Natural killer cell treated with Interleukin-12 subunit alpha and Interleukin-12 subunit beta and Interleukin-15 and Interleukin-18, amount 100 ng/mL, for 72 hours (primary cell): ENCODE results near the gene RPE. TPM values are rescaled to one million over a fixed set of nuclear protein-coding genes. Genes with fewer than 3 reads are reported as not detected.

Experiments used
- ATAC-seq, 2 donors: fragments of 150-1000 bp; cut with Tn5 transposase in 1 of 2; sonication (Bioruptor Pico), chemical (Tn5 transposase) in 1 of 2; 2 replicates each; pipeline ENCODE4 v1.10.0; 2021
- DNase-seq: peaks from one replicate; pipeline ENCODE4 v3.0.0; 2022; ENCODE audit warnings: low spot score
- H3K27ac Mint-ChIP-seq, 2 donors: 1 replicate in 1 of 2; 2 replicates in 1 of 2; pipeline ENCODE4 v1.8.0; 2022; ENCODE audit warnings: mixed read lengths in 2 of 2, mild to moderate bottlenecking in 1 of 2, moderate library complexity in 1 of 2
- H3K27me3 Mint-ChIP-seq, 2 donors: 1 replicate in 1 of 2; 2 replicates in 1 of 2; pipeline ENCODE4 v1.8.0; 2022; ENCODE audit warnings: mixed read lengths in 2 of 2
- H3K36me3 Mint-ChIP-seq: one replicate; pipeline ENCODE4 v1.8.0; 2022; ENCODE audit warnings: mixed read lengths
- H3K4me1 Mint-ChIP-seq, 2 donors: 1 replicate in 1 of 2; 2 replicates in 1 of 2; pipeline ENCODE4 v1.8.0; 2022; ENCODE audit warnings: low read depth in 2 of 2, mixed read lengths in 2 of 2, mild to moderate bottlenecking in 1 of 2
- H3K4me3 Mint-ChIP-seq: one replicate; pipeline ENCODE4 v1.8.0; 2022; ENCODE audit warnings: mixed read lengths
- H3K9me3 Mint-ChIP-seq: 2 replicates; pipeline ENCODE4 v1.8.0; 2022; ENCODE audit warnings: mixed read lengths
- total RNA-seq, 2 donors: library from RNA; stranded (reverse); gene quantifications; one replicate each; pipeline ENCODE4 v1.2.3, GENCODE V29; 2022

RPE gene
- total RNA-seq, 2 donors from 2014 or later: 49.4 to 70.9 TPM

GRCh38 chr2:209977386-209978239 is 24.8 kb upstream of the RPE start:
- H3K4me1 Mint-ChIP-seq: no peaks in the 10 kb centered on the region
- ATAC-seq (no peak), DNase-seq (no peak)
- H3K27ac Mint-ChIP-seq: no peak overlapping the region
- no peaks in the 10 kb centered on the region for H3K36me3 Mint-ChIP-seq
- no peaks in the 10 kb centered on the region for H3K9me3 Mint-ChIP-seq
- H3K4me3 Mint-ChIP-seq: no peak overlapping the region
- H3K27me3 Mint-ChIP-seq: peaks cover 0 to 3% of the 10 kb centered on the region in 2 donors

GRCh38 chr2:209984291-209984690 is 18.1 kb upstream of the RPE start:
- Mint-ChIP-seq H3K27ac (no peak overlapping the region), H3K9me3 (no peaks in the 10 kb centered on the region), H3K36me3 (no peaks in the 10 kb centered on the region), H3K4me3 (no peak overlapping the region), H3K27me3 (peaks cover 0 to 6% of the 10 kb centered on the region in 2 donors), H3K4me1 (no peaks in the 10 kb centered on the region)
- no peak for ATAC-seq
- DNase-seq: no peak

GRCh38 chr2:209985874-209986273 is 16.6 kb upstream of the RPE start:
- Mint-ChIP-seq H3K36me3 (no peaks in the 10 kb centered on the region), H3K27ac (no peak overlapping the region), H3K4me1 (no peaks in the 10 kb centered on the region), H3K9me3 (no peaks in the 10 kb centered on the region), H3K4me3 (no peak overlapping the region), H3K27me3 (peaks cover 8 to 9% of the 10 kb centered on the region in 2 donors)
- DNase-seq: no peak
- no peak for ATAC-seq

GRCh38 chr2:209986415-209986814 is 16.0 kb upstream of the RPE start:
- H3K4me3 Mint-ChIP-seq: no peak overlapping the region
- no peak overlapping the region for H3K27ac Mint-ChIP-seq
- no peak for ATAC-seq

GRCh38 chr2:209988010-209988409 is 14.4 kb upstream of the RPE start:
- Mint-ChIP-seq H3K27ac (no peak overlapping the region), H3K9me3 (no peaks in the 10 kb centered on the region), H3K4me1 (no peaks in the 10 kb centered on the region), H3K36me3 (no peaks in the 10 kb centered on the region), H3K4me3 (no peak overlapping the region), H3K27me3 (peaks cover 11 to 13% of the 10 kb centered on the region in 2 donors)
- ATAC-seq (no peak), DNase-seq (no peak)

More at GRCh38 chr2:209986415-209986814, 16.0 kb upstream of the RPE start:
- H3K36me3 Mint-ChIP-seq: no peaks in the 10 kb centered on the region
- no peaks in the 10 kb centered on the region for H3K9me3 Mint-ChIP-seq
- no peaks in the 10 kb centered on the region for H3K4me1 Mint-ChIP-seq
- DNase-seq: no peak
- H3K27me3 Mint-ChIP-seq: peaks cover 11 to 13% of the 10 kb centered on the region in 2 donors

GRCh38 chr2:209990838-209991237 is 11.6 kb upstream of the RPE start:
- H3K36me3 Mint-ChIP-seq: no peaks in the 10 kb centered on the region

GRCh38 chr2:209993968-209994367 is 8.5 kb upstream of the RPE start:
- Mint-ChIP-seq H3K36me3 (no peaks in the 10 kb centered on the region), H3K9me3 (no peaks in the 10 kb centered on the region)
- no peak for ATAC-seq

More at GRCh38 chr2:209990838-209991237, 11.6 kb upstream of the RPE start:
- Mint-ChIP-seq H3K9me3 (no peaks in the 10 kb centered on the region), H3K27me3 (peaks cover 11 to 13% of the 10 kb centered on the region in 2 donors), H3K4me3 (no peak overlapping the region), H3K27ac (no peak overlapping the region), H3K4me1 (no peaks in the 10 kb centered on the region)
- DNase-seq (no peak), ATAC-seq (no peak)

GRCh38 chr2:209998596-209998995 is 3.8 kb upstream of the RPE start:
- Mint-ChIP-seq H3K4me1 (peaks cover 8 to 20% of the 10 kb centered on the region in 2 donors), H3K36me3 (no peaks in the 10 kb centered on the region), H3K9me3 (no peaks in the 10 kb centered on the region), H3K4me3 (no peak overlapping the region), H3K27ac (no peak overlapping the region), H3K27me3 (peaks cover 0 to 4% of the 10 kb centered on the region in 2 donors)
- ATAC-seq: no peak
- no peak for DNase-seq

More at GRCh38 chr2:209993968-209994367, 8.5 kb upstream of the RPE start:
- DNase-seq: no peak
- H3K27ac Mint-ChIP-seq: no peak overlapping the region
- H3K4me3 Mint-ChIP-seq: no peak overlapping the region
- peaks cover 9 to 13% of the 10 kb centered on the region in 2 donors for H3K27me3 Mint-ChIP-seq
- H3K4me1 Mint-ChIP-seq: no peaks in the 10 kb centered on the region

- ATAC-seq (no peak), DNase-seq (no peak)
- no peaks in the 10 kb centered on the region for H3K36me3 Mint-ChIP-seq
- H3K27ac Mint-ChIP-seq: peak overlapping the region; percentile 96 to 97
- H3K9me3 Mint-ChIP-seq: no peaks in the 10 kb centered on the region
- peak overlapping the region; percentile 91 for H3K4me3 Mint-ChIP-seq
- peaks cover 24 to 39% of the 10 kb centered on the region in 2 donors for H3K4me1 Mint-ChIP-seq
- no peaks in the 10 kb centered on the region for H3K27me3 Mint-ChIP-seq
Observed at GRCh38 chr2:210000464-210001324, 1.7 kb upstream of the RPE start.

- Mint-ChIP-seq H3K27me3 (no peaks in the 10 kb centered on the region), H3K4me3 (peak overlapping the region; percentile 91), H3K27ac (peak overlapping the region; percentile 96 to 97), H3K36me3 (peaks cover 6% of the 10 kb centered on the region), H3K4me1 (peaks cover 45 to 63% of the 10 kb centered on the region in 2 donors), H3K9me3 (no peaks in the 10 kb centered on the region)
- ATAC-seq (no peak), DNase-seq (no peak)
Observed at GRCh38 chr2:210003359-210003758, 921 bp downstream of the RPE start.

GRCh38 chr2:210004881-210005280 is 2.4 kb downstream of the RPE start:
- Mint-ChIP-seq H3K4me1 (peaks cover 47 to 68% of the 10 kb centered on the region in 2 donors), H3K27ac (no peak overlapping the region), H3K9me3 (no peaks in the 10 kb centered on the region), H3K4me3 (peak overlapping the region; percentile 91), H3K27me3 (no peaks in the 10 kb centered on the region), H3K36me3 (peaks cover 8% of the 10 kb centered on the region)
- no peak for ATAC-seq
- DNase-seq: no peak

- peaks cover 53 to 74% of the 10 kb centered on the region in 2 donors for H3K4me1 Mint-ChIP-seq
- ATAC-seq (no peak), DNase-seq (no peak)
- no peaks in the 10 kb centered on the region for H3K9me3 Mint-ChIP-seq
- H3K27ac Mint-ChIP-seq: peak overlapping the region; percentile 17 to 36
- H3K27me3 Mint-ChIP-seq: no peaks in the 10 kb centered on the region
- H3K36me3 Mint-ChIP-seq: peaks cover 23% of the 10 kb centered on the region
- peak overlapping the region; percentile 4 for H3K4me3 Mint-ChIP-seq
Observed at GRCh38 chr2:210007895-210008294, 5.5 kb downstream of the RPE start.

GRCh38 chr2:210009126-210009525 is 6.7 kb downstream of the RPE start:
- Mint-ChIP-seq H3K27ac (no peak overlapping the region), H3K36me3 (peaks cover 23% of the 10 kb centered on the region), H3K9me3 (no peaks in the 10 kb centered on the region)

GRCh38 chr2:210009896-210010295 is 7.5 kb downstream of the RPE start:
- peak overlapping the region in 1 of 2 donors; percentile 33 for H3K27ac Mint-ChIP-seq
- peaks cover 26% of the 10 kb centered on the region for H3K36me3 Mint-ChIP-seq
- DNase-seq (no peak), ATAC-seq (no peak)
- no peaks in the 10 kb centered on the region for H3K27me3 Mint-ChIP-seq
- H3K4me1 Mint-ChIP-seq: peaks cover 51 to 60% of the 10 kb centered on the region in 2 donors
- H3K4me3 Mint-ChIP-seq: no peak overlapping the region
- H3K9me3 Mint-ChIP-seq: no peaks in the 10 kb centered on the region

More at GRCh38 chr2:210009126-210009525, 6.7 kb downstream of the RPE start:
- Mint-ChIP-seq H3K4me1 (peaks cover 55 to 65% of the 10 kb centered on the region in 2 donors), H3K27me3 (no peaks in the 10 kb centered on the region), H3K4me3 (no peak overlapping the region)
- DNase-seq (no peak), ATAC-seq (peak in 1 of 2 donors; percentile 65)
